GM18861 (cell line): ENCODE data around the gene CFAP52.
"Not testable (repeated sequence)": the region's sequence is repeated elsewhere in the genome, so short reads cannot be mapped to it uniquely, and the experiment has no call there.

Experiments
- ATAC-seq: cut with Tn5 transposase; IDR thresholded peaks from one replicate; pipeline ENCODE4 v1.9.1; 2021; ENCODE audit not compliant: unreplicated experiment

The CFAP52 gene

DNA sequence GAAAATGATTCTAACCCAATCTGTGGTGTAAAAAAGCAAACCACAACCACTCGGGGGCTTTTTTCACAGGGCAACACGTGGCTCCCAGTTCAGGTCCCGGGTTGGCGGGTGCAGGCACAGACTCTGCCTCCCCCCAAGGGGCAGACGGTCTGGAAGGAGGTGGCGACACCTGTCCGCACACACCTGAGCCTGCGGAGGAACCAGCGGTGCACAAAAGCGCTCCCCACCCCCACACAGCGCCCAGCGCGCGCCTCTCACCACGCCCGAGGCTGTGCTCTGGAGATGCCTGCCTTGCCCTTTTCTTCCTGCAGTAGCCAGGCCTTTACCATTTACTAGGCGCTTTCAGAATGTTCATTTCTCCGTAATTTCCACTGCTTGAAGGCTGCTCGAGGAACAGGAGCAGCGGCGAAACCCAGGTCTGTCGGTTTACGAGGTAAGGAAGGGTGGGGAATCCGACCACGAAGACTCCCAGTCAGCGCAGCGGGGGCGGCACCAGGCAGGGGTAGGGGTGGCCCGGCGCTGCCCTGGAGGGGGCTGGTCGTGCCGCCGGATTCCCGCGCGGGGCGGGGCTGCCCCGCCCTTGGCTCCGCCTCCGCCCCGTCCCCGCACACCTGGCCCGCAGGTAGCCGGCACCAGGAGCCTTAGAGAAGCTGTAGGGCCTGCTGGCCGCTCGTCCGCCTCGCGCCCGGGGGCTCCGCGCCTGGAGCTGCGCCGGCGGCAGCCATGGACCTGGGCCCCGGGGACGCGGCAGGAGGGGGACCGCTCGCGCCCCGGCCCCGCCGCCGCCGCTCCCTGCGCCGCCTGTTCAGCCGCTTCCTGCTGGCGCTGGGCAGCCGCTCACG is 68.7 kb downstream of the CFAP52 start, which contains the start of gene USP43:
Gene USP43, plus strand, starts transcription at position 608 of the 842 bp plus-strand sequence. Its CDS starts 116 bp downstream, at position 724.
- ATAC-seq, result no peak

DNA sequence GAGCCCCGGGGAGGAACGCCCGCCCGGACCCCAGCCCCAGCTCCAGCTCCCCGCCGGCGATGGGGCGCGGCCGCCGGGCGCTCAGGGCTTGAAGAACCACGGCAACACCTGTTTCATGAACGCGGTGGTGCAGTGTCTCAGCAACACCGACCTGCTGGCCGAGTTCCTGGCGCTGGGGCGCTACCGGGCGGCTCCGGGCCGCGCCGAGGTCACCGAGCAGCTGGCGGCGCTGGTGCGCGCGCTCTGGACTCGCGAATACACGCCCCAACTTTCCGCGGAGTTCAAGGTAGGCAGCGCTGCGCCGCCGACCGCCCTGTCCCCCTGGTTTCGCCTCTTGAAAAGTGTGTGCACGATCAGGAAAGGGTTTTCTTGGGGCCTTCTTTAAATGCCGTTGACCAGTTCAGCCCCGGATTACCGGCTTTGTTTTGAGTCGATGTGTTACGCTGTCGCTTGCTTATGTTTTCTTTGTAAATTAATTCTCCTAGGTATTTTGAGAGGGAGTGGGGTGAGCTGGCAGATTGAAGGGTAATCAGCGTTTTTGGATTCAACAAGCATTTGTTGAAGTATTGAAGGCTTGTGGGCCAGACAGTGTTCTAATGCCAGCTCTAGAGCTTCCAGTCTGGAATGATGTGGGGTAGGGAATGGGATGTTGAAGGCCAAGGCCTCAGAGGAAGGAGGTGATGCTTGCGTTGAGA is 69.6 kb downstream of the CFAP52 start:
- no peak for ATAC-seq

DNA sequence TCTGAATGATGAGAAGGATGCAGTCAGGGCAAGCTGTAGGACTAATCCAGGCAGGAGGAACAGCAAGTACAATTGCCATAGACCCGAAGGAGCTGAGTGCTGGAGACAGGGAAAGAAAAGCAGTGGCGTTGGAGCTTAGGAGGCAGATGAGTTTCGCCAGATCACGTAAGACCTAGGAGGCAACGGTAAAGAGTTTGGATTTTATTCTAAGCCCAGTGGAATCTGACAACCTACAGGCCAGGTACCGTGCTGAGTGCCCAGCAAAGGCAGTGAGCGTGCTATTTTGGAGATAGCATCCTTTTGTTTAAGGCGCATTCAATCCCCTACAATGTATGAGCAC is 70.1 kb downstream of the CFAP52 start:
- no peak for ATAC-seq

DNA sequence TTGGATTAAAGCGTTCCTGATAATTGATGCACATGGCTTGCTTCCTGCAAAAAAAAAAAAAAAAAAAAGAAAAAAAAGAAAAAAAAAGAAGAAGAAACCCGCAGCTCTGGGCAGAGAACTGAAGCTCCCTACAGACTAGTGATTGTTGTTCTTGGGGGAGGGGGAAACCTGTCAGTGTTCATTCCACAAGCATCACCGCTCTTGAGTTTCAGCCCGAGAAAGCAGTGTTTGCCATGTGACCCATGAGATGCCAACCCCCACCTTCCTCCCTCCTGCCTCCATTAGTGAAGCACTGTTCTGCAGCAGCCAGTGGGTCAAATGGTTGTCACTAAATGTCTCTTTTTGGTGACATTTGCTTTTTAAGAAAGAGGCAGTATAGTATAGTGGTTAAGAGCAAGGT is 70.6 kb downstream of the CFAP52 start:
- no peak for ATAC-seq

DNA sequence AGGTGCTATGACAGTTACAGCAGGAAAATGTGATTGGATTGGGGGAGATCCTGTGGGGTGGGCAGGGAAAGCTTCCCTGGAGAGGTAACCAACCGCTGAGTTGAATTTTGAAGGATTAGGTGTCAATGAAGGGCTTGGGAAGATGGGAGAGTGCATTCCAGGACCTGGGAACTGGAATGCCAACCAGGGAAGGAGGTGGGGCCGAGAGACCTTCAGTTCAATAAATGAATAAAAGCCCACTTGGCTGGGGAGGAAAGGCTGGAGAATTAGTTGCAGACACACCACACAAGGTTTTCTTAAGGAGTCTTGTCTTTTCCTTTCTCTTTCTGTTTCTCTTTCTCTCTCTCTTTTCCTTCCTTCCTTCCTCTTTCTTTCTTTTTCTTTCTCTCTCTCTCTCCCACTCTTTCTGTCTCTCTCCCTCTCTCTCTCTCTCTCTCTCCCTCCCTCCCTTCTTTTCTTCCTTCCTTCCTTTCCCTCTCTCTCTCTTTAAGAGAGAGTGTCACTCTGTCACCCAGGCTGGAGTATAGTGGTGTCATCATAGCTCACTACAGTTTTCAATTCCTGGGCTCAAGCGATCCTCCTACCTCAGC is 72.2 kb downstream of the CFAP52 start:
- ATAC-seq, result no peak

DNA sequence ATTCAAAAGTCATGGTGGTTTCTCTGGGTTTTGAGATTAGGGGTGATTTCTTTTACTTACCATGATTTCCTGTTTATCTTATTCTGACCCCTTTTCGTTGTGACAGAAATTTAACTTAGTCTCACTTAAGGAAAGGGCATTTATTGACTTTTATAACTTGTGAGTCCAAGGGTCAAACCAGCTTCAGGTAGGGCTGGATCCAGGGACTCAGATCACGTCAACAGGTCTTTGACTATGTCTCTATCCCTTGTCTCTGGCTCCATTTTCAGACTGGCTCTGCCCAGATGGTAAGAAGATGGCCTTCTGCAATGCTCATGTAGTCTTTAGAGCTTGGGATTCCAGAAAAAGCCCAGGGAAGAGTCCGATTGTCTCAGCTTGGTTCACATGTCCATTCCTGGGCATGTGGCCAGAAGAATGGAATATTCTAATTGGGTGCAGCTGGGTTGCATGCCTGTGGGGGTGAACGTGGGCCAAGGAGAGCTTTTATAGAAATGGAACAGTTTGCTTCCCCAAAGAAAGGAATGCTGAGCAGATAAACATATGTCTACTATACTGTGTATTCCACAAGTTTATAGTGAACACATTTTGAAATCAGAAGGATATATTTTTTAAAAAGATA is 82.3 kb downstream of the CFAP52 start:
- no peak for ATAC-seq

DNA sequence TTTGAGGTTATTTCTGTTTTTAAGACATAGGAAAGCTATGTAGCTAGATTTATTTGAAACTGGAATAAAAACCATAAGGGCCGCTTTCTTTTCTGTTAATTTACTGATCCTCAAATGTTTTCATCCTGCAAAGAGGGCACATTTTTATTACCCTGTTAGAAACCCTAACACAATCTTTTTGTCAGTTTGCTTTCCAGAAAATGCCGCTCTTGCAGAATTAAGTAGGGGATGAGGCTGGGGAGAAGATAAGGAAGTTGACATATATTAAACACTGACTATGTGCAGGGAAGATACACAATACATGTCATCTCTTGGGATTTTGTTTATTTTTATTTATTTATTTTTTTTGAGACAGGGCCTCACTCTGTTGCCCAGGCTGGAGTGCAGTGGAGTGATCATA is 84.6 kb downstream of the CFAP52 start:
- ATAC-seq, result no peak

DNA sequence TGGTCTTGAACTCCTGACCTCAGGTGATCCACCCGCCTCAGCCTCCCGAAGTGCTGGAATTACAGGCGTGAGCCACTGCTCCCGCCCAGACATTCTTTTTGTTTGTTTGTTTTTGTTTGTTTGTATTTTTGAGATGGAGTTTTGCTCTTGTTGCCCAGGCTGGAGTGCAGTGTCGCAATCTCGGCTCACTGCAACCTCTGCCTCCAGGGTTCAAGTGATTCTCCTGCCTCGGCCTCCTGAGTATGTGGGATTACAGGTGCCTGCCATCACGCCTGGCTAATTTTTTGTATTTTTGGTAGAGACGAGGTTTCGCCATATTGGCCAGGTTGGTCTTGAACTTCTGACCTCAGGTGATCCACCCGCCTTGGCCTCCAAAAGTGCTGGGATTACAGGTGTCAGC is 87.1 kb downstream of the CFAP52 start:
- not testable (repeated sequence) for ATAC-seq

DNA sequence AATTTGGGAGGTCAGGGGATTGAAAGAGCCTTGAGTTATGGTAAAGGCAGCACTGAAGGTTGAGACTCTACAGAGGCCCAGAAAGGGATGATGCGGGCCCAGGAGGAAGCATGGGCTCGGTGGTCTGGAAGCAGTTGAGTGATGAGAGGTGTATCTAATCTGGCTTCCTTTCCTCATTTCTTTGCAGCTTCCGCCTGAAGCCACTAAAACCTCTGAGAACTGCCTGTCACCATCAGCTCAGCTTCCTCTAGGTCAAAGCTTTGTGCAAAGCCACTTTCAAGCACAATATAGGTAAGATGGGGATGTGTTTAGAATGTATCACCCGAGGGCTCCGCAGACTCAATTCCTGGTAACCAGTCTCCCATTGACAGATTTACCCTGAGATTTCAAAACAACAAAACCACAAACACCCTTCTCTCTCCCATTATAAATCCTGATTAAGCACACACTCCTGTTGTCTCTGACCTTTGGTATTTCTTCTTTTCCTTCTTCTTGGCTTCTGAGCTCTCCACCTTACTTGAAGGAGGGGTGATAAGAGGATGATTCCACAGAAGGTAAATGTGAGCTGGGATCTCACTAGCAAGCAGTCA is 90.1 kb downstream of the CFAP52 start:
- ATAC-seq, result no peak

DNA sequence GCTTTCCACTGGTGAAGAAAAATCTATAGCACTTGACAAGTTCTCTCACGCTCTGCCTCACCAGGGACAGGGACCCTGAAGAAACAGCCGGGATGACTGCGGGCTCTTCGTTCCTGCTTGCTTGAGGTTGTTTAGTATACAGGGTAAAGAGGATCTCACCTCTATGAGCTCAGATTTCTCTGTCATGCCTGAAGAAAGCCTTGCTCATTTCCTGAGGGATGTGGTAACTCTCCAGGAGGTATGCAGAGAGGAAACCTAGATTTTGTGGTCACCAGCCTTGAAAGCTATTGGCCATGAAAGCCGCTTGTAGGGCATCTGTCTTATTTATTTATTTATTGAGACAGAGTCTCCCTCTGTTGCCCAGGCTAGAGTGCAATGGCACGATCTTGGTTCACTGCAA is 92.1 kb downstream of the CFAP52 start:
- no peak for ATAC-seq

DNA sequence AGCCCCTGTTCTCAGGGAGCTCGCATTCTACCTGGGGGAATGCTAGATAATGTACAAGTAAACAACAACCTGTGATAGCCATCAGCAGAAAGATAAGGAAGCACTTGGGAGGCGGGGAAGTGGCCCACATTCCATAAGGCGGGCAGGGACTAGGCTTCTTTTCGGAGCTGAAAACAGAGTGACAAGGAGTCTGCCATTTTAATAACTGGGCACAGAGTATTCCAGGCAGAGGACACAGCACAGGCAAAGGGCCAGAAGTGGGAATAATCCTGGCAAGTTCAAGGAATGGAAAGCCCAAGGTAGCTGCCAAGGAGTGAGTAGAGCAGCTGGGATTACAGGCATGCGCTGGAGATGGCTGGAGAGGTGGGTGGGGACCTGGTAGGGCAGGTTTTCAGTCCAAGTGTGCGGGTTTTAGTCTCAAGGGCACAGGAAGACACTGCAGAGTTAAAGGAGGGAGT is 93.1 kb downstream of the CFAP52 start:
- no peak for ATAC-seq

DNA sequence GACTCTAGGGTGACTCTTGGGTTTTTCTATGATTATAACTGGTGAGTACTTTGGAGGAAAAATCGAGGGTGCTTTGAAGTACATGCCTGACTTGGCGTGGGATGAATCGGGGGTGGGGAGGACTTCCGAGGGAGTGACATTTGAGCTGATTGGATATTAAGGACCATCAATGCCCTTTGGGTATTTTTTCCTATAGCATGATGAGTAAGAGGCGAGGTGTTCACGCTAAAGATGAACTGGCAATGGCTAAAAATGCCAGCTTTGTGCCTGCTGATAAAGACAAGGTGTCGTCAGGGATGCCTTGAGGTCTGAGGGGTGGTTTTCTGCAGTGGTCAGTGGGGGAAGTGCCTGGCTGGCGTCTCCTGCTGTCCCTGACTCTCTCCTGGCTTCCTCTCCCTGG is 94.2 kb downstream of the CFAP52 start:
- ATAC-seq, result no peak

DNA sequence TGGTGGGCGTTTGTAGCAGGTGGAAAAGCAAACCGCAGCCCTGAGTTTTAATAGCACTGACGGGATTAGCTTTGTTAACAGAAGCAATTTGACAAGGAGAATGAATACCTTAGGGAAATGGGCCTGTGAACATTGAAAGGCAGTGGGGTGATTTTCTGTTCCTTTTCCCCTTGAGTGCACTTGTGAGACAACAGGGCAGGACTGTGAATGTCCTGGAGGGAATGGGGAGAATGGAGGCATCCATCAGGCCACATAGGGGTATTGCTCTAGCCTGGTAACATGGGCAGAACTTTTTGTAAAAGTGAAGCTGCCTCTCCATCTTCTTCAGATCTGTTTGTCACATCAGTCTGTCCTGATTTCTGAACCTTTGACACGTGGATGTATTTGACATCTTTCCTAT is 95.1 kb downstream of the CFAP52 start:
- no peak for ATAC-seq

DNA sequence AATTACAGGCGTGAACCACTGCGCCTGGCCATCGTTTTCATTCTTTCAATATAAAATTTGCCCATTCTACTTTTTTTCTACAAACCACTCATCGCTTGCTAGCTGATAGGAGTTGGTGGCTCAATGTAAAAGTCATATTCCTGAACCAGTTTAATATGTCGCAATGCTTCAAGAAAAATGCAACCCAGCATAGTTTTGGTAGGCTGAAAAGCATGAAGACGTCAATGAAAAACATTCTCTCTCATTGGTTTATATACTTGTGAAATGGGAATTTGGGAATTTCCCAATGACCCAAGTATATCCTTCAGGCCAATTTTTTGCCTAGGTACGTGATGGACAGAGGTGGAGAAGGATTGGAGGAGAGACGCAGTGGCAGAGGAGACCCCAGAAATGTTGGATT is 95.8 kb downstream of the CFAP52 start:
- no peak for ATAC-seq

DNA sequence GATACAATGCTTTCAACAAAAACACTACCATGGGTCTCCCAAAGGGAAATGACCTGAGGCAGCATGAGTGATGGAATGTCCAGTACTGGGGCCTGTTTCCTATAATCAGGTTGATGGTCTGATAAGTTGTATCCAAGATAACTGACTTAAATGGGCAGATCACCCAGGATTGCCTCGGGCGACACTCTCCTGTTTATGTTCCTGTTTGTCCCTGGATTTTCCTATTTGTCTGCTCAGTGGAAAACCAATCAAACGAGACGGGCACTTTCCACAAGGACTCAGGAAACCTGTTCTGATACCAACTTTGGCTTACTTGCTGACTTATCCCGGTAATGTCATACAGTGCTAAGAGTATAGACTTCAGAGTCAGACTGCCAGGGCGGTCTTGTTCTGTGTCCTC is 96.2 kb downstream of the CFAP52 start:
- ATAC-seq, result no peak

DNA sequence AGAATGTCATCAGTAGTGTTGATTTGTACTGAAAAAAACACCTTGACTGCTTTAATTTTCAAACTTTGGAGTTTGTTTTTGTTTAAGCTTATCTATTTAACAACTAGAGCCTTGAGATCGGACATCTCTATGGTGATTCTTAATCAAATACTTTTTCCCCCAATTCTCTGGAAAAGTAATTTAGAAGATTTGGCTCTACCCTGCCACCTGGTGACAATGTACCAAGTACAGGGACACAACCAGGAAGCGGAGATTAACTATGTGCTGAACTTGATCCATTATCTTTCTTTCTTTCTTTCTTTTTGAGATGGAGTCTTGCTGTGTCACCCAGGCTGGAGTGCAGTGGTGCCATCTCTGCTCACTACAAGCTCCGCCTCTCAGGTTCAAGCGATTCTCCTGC is 99.6 kb downstream of the CFAP52 start:
- ATAC-seq, result no peak

DNA sequence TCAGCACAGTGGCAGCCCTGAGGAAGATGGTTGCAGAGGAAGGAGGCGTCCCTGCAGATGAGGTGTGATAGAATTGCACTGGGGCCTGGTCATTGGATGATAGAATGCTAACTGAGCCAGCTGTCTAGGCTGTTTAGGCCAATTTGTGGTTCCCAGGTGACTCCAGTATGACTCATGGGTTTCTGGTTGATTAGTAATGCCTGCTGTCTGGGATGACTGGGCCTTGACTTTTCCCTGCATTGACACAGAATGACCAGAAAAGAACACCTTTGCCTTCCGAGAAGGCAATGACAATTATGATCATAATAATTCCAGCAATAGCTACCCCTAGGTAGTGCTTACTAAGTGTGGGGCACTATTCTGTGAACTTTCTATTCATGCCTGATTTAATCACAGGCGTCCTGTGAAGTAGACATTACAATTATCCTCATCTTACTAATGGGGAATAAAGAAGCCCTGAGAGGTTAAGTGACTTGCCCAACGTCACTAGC is 100.4 kb downstream of the CFAP52 start:
- no peak for ATAC-seq

DNA sequence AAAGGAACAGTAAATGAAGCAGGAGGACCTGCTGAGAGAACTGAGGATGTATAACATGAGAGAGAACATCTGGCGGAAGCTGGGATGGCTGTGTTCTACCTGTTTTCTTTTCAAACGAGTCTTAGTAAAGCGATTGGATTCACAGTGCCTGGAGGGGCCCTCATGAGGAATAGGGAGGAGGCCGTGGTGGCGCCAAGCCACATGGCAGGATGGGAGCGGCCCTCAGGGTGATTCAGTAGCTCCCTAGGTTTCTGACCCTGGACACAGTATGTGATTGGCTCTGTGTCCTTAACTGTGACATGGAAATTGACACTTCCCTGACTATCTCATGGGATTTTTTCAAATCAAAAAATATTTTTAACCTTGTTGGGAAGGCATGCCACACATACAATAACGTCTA is 101.0 kb downstream of the CFAP52 start:
- no peak for ATAC-seq

DNA sequence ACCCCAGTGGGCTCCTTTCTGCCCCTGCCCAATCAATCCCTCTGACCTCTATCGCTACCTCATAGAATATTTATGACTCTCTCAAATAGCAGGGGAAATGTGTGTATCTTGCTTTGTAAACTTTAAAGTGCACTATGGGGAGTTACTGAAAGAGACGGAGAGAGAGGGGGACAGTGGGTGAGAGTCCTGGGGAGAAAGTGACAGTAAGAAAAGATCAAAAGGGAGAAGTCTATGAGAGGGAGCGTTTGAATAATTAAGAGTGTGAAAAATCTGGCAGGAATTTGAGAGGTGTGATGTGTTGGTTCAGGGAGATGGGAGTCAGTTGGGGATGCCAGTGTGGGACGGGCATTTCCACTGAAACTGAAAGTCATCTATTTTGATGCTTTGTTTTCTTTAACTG is 101.5 kb downstream of the CFAP52 start:
- ATAC-seq, result no peak

DNA sequence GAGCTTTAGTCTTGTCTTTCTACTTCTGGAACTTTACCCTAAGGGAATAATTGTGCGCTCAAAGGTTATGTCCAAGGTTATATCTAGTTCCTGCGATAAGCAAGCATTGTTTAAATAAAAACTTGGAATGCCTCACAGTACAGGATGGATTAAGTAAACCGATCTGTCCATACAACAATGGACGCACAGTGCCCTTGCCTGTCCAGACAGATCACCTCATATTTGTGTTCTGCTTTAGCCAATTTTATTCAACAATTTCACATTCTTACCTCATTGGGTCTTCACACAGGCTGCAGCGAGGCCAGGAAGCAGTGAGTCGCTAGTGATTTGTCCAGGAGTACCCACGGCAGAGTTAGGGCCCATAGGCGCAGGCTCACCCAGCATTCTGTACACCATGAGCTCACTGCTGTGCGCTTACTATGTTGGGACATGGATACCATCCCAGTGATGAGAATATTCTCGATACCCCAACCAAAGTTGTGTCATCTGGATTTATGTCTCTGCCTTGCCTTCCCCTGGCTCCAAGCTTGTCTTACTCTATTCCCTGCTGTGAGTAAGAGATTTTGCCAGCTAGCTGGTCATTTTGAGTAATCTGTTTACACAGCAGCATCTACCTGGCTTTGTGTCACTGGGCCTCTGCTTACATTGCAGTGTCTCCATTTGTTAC is 108.6 kb downstream of the CFAP52 start:
- ATAC-seq, result no peak
